Measurements from ENCODE around the gene CDC45.

The CDC45 gene

DNA sequence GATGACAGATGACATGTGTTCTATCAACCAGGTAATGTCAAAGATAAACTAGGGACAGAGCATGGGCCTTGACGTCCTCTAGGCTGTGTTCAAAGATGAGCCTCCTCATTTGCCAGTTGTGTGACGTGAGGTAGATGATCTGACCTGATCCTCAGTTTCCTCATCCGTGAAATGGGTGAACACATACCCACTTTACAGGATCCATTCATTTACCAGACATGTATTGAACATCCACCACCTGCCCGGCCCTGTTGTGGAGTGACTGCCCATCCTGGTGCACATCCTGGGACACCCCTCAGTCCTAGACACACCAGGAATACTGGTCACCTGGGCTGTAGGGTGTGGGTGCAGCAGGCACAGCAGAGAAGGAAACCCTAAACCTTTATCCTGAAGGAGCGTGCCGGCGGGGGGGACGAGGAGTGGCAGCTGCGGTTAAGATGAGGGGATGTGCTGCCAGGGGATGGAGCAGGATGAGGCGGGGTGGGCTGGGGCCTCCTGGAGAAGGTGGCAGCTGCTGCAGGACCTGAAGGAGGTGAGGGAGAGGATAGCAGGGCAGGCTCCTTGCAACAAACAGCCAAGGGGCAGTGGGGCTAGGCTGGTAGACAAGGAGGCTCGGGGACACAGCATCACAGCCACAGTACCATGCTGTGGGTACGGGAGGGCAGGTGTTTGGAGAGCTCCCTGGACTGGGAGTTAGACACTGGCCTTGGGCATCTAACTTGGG, 36.1 kb downstream of the CDC45 start:
- TF ChIP-seq, protein P1, sequence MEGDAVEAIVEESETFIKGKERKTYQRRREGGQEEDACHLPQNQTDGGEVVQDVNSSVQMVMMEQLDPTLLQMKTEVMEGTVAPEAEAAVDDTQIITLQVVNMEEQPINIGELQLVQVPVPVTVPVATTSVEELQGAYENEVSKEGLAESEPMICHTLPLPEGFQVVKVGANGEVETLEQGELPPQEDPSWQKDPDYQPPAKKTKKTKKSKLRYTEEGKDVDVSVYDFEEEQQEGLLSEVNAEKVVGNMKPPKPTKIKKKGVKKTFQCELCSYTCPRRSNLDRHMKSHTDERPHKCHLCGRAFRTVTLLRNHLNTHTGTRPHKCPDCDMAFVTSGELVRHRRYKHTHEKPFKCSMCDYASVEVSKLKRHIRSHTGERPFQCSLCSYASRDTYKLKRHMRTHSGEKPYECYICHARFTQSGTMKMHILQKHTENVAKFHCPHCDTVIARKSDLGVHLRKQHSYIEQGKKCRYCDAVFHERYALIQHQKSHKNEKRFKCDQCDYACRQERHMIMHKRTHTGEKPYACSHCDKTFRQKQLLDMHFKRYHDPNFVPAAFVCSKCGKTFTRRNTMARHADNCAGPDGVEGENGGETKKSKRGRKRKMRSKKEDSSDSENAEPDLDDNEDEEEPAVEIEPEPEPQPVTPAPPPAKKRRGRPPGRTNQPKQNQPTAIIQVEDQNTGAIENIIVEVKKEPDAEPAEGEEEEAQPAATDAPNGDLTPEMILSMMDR (conservative IDR thresholded peaks at IDR 0.05; ENCODE audit: low read length): no peak
- no peak for TF ChIP-seq EZH2phosphoT487 (IDR thresholded peaks at IDR 0.05; ENCODE audit: borderline replicate concordance)
- Histone ChIP-seq H3K4me2 (ENCODE audit: low read depth, low read length, poor library complexity, severe bottlenecking) (no peak overlapping the region), H3K9me3 (ENCODE audit: insufficient read depth, low read depth, low read length) (no peaks in the 10 kb centered on the region), H3K36me3 (ENCODE audit: insufficient read depth, low read length) (peaks cover 22% of the 10 kb centered on the region; the same call in 1 of the 2 replicates), H4K20me1 (ENCODE audit: insufficient read depth, low read length, poor library complexity, severe bottlenecking) (peaks cover 9% of the 10 kb centered on the region), H2AFZ (ENCODE audit: low read length) (no peak overlapping the region), H3K4me1 (ENCODE audit: insufficient read depth, low read length, poor library complexity, severe bottlenecking) (peaks cover 35% of the 10 kb centered on the region), H3K79me2 (ENCODE audit: insufficient read depth, low read length) (peaks cover 15% of the 10 kb centered on the region), H3K9me2 (replicated peaks; ENCODE audit: low read depth, low read length) (no peaks in the 10 kb centered on the region), H3K9ac (ENCODE audit: low read depth, low read length, poor library complexity, severe bottlenecking) (no peak overlapping the region), H3K27me3 (ENCODE audit: insufficient read depth, low read length, poor library complexity, severe bottlenecking) (no peaks in the 10 kb centered on the region), H3F3A (ENCODE audit: low read depth) (0 out of 2 replicates have a peak, but pooled peaks cover 8% of the 10 kb centered on the region), H3K4me3 (ENCODE audit: low read length, poor library complexity, severe bottlenecking) (no peak overlapping the region)

DNA sequence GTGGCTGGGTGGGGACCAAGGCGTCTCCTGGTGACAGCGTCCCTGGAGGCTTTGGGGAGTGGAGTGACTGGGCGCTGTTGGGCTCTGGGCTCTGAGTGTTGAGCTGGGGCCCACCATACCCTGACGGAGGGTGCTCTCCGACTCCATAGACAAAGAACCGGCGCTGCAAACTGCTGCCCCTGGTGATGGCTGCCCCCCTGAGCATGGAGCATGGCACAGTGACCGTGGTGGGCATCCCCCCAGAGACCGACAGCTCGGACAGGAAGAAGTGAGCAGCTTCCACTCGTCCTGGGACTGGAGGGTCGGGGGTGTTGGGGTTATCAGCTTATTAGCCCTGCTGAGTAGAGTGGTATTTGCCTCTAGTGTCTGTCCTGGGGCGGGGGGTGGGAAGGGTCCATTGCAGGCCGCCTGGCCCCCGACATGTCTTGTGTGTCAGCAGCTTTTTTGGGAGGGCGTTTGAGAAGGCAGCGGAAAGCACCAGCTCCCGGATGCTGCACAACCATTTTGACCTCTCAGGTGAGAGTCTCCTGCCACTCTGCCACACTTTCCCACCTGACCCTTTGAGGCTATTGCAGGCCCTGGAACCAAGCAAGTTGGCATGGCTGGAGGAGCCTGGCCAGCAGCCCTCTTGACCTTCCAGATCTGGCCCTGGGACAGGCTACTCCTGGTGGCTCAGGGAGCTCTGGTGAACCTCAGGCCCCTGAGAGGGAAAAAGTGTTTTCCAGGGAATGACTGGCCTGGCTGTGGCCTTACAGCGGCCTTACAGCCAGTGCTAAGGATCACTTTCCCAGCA, 36.9 kb downstream of the CDC45 start:
- no peaks in the 10 kb centered on the region for H3K27me3 ChIP-seq (ENCODE audit: insufficient read depth, low read length, poor library complexity, severe bottlenecking)
- H3K9ac ChIP-seq (ENCODE audit: low read depth, low read length, poor library complexity, severe bottlenecking): no peak overlapping the region
- no peaks in the 10 kb centered on the region for H3K9me2 ChIP-seq (replicated peaks; ENCODE audit: low read depth, low read length)
- 0 out of 2 replicates have a peak, but pooled peaks cover 8% of the 10 kb centered on the region for H3F3A ChIP-seq (ENCODE audit: low read depth)
- H4K20me1 ChIP-seq (ENCODE audit: insufficient read depth, low read length, poor library complexity, severe bottlenecking): peaks cover 16% of the 10 kb centered on the region
- H3K4me2 ChIP-seq (ENCODE audit: low read depth, low read length, poor library complexity, severe bottlenecking): no peak overlapping the region
- H3K9me3 ChIP-seq (ENCODE audit: insufficient read depth, low read depth, low read length): no peaks in the 10 kb centered on the region
- peaks cover 20% of the 10 kb centered on the region; the same call in 1 of the 2 replicates for H3K36me3 ChIP-seq (ENCODE audit: insufficient read depth, low read length)
- peaks cover 41% of the 10 kb centered on the region for H3K4me1 ChIP-seq (ENCODE audit: insufficient read depth, low read length, poor library complexity, severe bottlenecking)
- no peak overlapping the region for H3K4me3 ChIP-seq (ENCODE audit: low read length, poor library complexity, severe bottlenecking)
- H2AFZ ChIP-seq (ENCODE audit: low read length): no peak overlapping the region
- no peak for TF ChIP-seq EZH2phosphoT487 (IDR thresholded peaks at IDR 0.05; ENCODE audit: borderline replicate concordance)
- TF ChIP-seq, protein P1 (conservative IDR thresholded peaks at IDR 0.05; ENCODE audit: low read length): no peak
- H3K79me2 ChIP-seq (ENCODE audit: insufficient read depth, low read length): peaks cover 23% of the 10 kb centered on the region

DNA sequence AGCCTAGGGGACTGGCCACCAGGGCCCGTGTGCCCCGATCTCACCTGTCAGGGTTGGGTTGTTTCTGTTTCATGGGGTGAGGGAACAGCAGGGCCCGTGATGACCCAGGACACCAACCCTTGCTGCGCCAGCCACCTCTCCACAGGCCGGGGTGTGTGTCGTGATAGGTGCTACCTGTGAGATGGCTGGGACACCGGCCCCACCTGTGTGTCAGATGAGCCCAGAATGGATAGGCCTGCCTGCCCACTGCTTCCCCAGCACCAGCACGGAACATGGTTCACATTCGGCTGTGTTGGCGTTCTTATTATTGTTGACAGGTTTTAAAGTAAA, 37.4 kb downstream of the CDC45 start:
- H2AFZ ChIP-seq (ENCODE audit: low read length): no peak overlapping the region
- peaks cover 22% of the 10 kb centered on the region for H4K20me1 ChIP-seq (ENCODE audit: insufficient read depth, low read length, poor library complexity, severe bottlenecking)
- no peak overlapping the region for H3K9ac ChIP-seq (ENCODE audit: low read depth, low read length, poor library complexity, severe bottlenecking)
- H3F3A ChIP-seq (ENCODE audit: low read depth): 0 out of 2 replicates have a peak, but pooled peaks cover 8% of the 10 kb centered on the region
- no peaks in the 10 kb centered on the region for H3K27me3 ChIP-seq (ENCODE audit: insufficient read depth, low read length, poor library complexity, severe bottlenecking)
- no peak overlapping the region for H3K4me3 ChIP-seq (ENCODE audit: low read length, poor library complexity, severe bottlenecking)
- no peak for TF ChIP-seq EZH2phosphoT487 (IDR thresholded peaks at IDR 0.05; ENCODE audit: borderline replicate concordance)
- H3K79me2 ChIP-seq (ENCODE audit: insufficient read depth, low read length): peaks cover 28% of the 10 kb centered on the region
- H3K4me2 ChIP-seq (ENCODE audit: low read depth, low read length, poor library complexity, severe bottlenecking): no peak overlapping the region
- peaks cover 40% of the 10 kb centered on the region for H3K4me1 ChIP-seq (ENCODE audit: insufficient read depth, low read length, poor library complexity, severe bottlenecking)
- H3K9me2 ChIP-seq (replicated peaks; ENCODE audit: low read depth, low read length): no peaks in the 10 kb centered on the region
- no peaks in the 10 kb centered on the region for H3K9me3 ChIP-seq (ENCODE audit: insufficient read depth, low read depth, low read length)
- peaks cover 20% of the 10 kb centered on the region; the same call in 1 of the 2 replicates for H3K36me3 ChIP-seq (ENCODE audit: insufficient read depth, low read length)
